PFSK-1 (cell line): ENCODE results near the gene SLC44A5.

Experiments used
- FOXP2 ChIP-seq: optimal IDR thresholded peaks from 2 replicates; pipeline ENCODE3; 2011; ENCODE audit warnings: borderline replicate concordance, control low read depth, inconsistent platforms; ENCODE audit not compliant: insufficient read depth; ENCODE audit errors: extremely low read length, extremely low read depth
- POLR2AphosphoS5 ChIP-seq: IDR thresholded peaks from 2 replicates; pipeline ENCODE4 v1.6.1; 2012; ENCODE audit warnings: low read depth, mild to moderate bottlenecking, control low read depth, low read length, moderate library complexity
- REST ChIP-seq, 2 experiments: IDR thresholded peaks; 2 replicates each; pipeline versions ENCODE4 v1.6.1 to v1.8.0; 2011 to 2012; ENCODE audit warnings: low read depth in 2 of 2, low read length in 2 of 2, control low read depth in 1 of 2, inconsistent platforms in 1 of 2, mild to moderate bottlenecking in 1 of 2, moderate library complexity in 1 of 2; ENCODE audit not compliant: insufficient read depth in 1 of 2
- SIN3A ChIP-seq: IDR thresholded peaks from 2 replicates; pipeline ENCODE4 v1.6.1; 2012; ENCODE audit warnings: mild to moderate bottlenecking, low read length, moderate library complexity, borderline replicate concordance; ENCODE audit not compliant: insufficient read depth
- TAF1 ChIP-seq: IDR thresholded peaks from 2 replicates; pipeline ENCODE4 v1.6.1; 2012; ENCODE audit warnings: low read length, control low read depth, borderline replicate concordance; ENCODE audit not compliant: insufficient read depth

SLC44A5 gene

GRCh38 chr1:75567191-75567590 lies 43.7 kb downstream of the SLC44A5 start:
- no peak for TF ChIP-seq FOXP2

- TF ChIP-seq POLR2AphosphoS5: no peak
- TF ChIP-seq TAF1: no peak
- no peak for TF ChIP-seq FOXP2
- no peak for TF ChIP-seq SIN3A
- no peak for TF ChIP-seq REST (IDR thresholded peaks at IDR 0.05; ENCODE audit: insufficient read depth in 1 of 2, low read depth in 2 of 2, low read length in 2 of 2)
Observed at GRCh38 chr1:75559800-75560199, 51.1 kb downstream of the SLC44A5 start.

DNA sequence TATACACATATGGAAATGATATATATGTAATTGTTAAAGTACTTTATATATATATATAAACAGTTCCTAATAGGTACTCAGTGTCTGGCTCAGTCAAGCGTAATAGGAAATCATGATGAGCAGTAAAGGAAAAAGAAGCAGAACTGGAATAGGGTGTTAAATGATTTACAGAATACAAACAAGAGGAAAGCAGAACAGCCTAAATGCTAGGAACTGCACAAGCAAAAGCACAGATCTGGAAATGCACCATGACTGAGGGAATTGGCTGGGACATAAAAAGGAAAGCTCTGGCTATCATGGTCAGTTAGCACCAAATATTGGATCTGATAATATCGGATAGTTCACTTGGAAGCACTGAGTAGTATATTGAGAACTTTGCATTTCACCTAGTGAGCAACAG lies 51.8 kb downstream of the SLC44A5 start:
- no peak for TF ChIP-seq SIN3A
- TF ChIP-seq REST (IDR thresholded peaks at IDR 0.05; ENCODE audit: insufficient read depth in 1 of 2, low read depth in 2 of 2, low read length in 2 of 2): no peak
- TF ChIP-seq TAF1: no peak
- no peak for TF ChIP-seq POLR2AphosphoS5
- no peak for TF ChIP-seq FOXP2

DNA sequence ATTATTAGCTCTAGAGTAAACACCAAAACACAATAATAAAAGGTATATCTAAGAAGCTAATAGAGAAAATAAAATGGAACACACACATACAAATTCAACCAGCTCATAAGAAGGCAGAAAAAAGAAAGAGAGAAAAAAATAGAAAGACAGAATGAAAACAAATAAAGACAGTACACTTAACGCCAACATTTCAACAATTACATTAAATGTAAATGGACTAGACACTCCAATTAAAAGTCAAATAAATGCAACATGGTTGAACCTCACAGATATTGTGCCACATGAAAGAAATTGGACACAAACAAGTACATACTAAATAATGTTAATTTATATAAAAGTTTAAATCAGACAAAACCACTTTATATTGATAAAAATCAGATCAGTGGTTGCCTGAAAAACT lies 56.0 kb downstream of the SLC44A5 start:
- TF ChIP-seq TAF1 (no peak), FOXP2 (no peak), SIN3A (no peak), POLR2AphosphoS5 (no peak), REST (IDR thresholded peaks at IDR 0.05; ENCODE audit: insufficient read depth in 1 of 2, low read depth in 2 of 2, low read length in 2 of 2) (no peak)

- TF ChIP-seq SIN3A (no peak), FOXP2 (no peak), TAF1 (no peak), POLR2AphosphoS5 (no peak), REST (IDR thresholded peaks at IDR 0.05; ENCODE audit: insufficient read depth in 1 of 2, low read depth in 2 of 2, low read length in 2 of 2) (no peak)
Observed at GRCh38 chr1:75554181-75554580, 56.7 kb downstream of the SLC44A5 start.
